ENCODE measurements around the gene APOH.
"Not testable (repeated sequence)": the region's sequence is repeated elsewhere in the genome, so short reads cannot be mapped to it uniquely, and the experiment has no call there.

APOH gene, protein sequence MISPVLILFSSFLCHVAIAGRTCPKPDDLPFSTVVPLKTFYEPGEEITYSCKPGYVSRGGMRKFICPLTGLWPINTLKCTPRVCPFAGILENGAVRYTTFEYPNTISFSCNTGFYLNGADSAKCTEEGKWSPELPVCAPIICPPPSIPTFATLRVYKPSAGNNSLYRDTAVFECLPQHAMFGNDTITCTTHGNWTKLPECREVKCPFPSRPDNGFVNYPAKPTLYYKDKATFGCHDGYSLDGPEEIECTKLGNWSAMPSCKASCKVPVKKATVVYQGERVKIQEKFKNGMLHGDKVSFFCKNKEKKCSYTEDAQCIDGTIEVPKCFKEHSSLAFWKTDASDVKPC

DNA sequence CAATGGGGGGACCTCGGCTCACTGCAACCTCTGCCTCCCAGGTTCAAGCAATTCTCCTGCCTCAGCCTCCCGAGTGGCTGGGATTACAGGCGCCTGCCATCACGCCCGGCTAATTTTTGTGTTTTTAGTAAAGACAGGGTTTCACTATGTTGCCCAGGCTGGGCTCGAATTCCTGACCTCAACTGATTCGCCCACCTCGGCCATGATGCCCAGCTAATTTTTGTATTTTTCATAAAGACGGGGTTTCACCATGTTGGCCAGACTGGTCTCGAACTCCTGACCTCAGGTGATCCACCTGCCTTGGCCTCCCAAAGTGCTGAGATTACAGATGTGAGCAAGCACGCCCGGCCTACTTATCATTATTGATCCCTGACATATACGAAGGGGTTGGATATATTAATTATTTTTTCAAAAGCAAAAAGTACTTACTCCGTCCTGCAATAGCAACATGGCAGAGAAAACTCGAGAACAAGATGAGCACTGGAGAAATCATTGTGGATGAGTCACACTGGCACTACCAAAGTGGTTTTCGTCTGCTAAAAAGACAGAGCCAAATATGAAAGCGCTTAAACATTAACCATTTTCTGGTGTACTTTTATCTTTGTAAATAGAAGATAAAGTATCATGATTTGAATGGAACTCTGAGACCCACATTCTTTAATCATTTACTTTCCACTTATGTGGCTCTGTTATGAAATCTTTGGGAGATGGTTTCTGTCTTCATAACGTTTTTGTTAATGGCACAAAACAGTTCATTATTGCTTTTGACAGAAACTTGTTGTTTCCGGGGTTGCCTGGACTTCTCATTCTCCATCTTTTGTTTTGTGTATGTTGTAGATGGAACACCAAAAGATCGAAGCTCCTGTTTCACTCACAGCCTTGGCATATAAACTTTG is at the start of gene APOH:
TSS of gene APOH (minus strand) at position 529 of the 896 bp plus-strand sequence. CDS start at position 493, 36 bp downstream.
- FAIRE-seq (peak; percentile 94), DNase-seq (ENCODE audit: low spot score) (peak; percentile 71)

DNA sequence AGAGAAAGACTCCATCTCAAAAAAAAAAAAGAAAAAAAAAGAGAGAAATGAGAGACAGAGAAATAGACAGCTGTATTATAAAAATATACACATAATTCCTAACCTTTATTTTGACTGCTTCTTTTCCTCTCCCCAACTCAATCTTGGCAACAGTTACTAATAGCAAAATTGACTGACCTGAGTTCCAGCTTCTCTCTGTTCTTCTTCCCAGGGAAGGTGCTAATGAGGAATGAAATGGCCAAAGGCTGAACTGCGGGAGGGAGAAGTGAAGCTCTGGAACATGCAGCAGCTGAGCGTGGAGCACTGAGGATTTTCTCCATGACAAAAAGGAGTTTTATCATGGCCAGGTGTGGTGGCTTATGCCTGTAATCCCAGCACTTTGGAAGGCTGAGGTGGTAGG is 48.0 kb upstream of the APOH start:
- FAIRE-seq (no peak), DNase-seq (ENCODE audit: low spot score) (no peak)

DNA sequence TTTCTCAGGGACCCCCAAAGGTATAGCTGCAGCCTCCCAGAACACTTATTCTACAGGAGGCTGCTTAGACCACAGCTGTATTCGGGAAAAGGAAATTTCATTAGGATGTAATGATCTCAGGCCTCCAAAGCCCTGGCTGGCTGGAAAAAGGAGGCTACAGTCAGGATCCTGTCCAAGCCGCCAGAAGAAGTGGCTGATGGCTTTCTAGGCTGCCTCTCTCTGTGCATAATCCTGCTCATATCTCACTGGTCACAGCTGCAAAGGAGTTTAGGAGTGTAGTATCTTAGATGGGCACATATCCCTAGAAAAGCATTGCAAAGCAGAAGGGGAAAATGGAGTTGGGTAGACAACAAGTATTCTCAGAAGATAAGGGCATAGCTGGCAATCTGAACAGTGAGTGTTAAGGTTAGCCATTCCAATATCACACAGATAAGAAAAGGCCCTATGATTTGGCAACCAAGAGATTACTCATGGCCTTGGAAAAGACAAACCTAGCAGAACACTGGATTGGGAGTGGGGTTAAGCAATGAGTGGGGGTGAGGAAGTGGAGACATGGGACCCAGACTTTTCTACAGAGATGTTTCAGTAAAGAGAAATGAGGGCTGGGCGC is 47.2 kb upstream of the APOH start:
- peak; percentile 56 for FAIRE-seq
- peak; percentile 63 for DNase-seq (ENCODE audit: low spot score)

DNA sequence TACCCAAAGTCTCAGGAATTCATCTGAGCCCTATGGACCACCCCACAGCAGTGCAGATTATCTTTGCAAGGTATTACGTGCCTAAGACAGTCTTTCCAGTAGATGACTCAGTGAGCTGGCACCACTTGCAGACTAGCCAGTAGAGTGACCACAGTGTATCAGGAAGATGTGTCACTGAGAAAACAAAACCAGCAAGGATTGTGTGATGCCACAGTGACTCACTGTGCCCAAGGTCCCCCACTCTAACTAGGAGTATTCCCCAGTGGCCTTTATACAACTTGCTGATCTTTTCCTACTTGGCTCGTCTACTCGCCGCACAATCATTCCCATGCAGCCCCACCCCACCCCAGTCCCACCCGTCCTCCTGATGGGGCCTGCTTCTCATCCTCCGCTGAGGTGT is 46.4 kb upstream of the APOH start:
- FAIRE-seq (peak; percentile 97), DNase-seq (ENCODE audit: low spot score) (peak; percentile 100)

DNA sequence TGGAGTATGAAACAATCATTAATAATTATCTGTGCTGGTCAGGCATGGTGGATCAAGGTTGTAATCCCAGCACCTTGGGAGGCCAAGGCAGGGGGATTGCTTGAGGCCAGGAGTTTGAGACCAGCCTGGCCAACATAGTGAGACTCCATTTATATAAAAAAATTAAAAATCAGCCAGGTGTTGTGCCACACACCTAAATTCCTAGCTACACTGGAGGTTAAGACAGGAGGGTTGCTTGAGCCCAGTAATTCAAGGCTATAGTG is 44.3 kb upstream of the APOH start:
- FAIRE-seq, result no peak

DNA sequence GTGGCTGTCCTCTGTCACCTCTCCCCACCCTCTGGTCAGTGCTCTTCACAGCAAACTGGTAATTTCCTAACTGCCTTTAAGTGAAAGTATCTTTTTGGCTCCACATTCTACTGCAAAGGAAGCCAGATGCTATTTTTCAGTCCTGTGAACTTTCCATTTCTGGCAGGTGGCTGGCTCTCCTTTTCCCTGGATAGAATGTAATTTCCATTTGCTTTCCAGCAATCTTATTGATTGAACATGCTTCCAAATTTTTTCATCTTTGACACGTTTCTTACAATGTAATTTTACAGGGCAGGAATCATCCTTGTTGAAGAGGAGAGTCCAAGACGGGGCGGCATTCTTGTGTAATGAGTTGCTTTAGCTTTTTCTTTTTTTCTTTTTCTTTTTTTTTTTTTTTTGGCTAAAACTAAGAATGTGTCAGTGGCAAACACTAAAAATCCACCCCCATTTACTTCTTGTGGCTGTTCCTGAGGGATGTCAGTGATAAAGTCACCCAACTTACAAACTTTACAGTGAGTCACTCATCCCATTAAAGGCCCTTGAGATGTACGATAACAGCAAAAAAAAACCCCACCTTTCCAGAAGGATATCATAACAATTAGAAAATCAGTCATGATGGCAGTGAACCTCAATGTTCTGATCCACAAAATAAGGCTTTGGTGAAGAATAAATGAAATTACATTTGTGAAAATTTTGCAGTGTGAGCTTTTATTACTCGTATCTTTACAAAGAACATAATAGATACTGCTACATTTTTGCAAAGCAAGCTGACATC is 43.8 kb upstream of the APOH start:
- DNase-seq (ENCODE audit: low spot score) (peak; percentile 94), FAIRE-seq (peak; percentile 98)

More for the DNA sequence above, 44.3 kb upstream of the APOH start:
- no peak for DNase-seq (ENCODE audit: low spot score)

DNA sequence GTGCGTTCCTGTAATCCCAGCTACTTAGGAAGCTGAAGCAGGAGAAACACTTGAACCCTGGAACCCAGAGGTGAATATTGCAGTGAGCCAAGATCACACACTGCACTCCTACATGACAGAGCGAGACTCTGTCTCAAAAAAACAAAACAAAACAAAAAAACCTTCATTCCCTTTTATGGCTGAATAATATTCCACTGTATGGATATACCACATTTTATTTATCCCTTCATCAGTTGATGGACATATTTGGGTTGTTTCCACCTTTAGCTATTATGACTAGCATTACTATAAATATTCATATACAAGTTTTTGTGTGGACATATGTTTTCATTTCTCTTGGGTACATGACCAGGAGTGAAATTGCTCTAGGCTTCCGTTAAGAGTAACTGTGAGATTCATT is 42.3 kb upstream of the APOH start:
- FAIRE-seq (no peak), DNase-seq (ENCODE audit: low spot score) (no peak)

DNA sequence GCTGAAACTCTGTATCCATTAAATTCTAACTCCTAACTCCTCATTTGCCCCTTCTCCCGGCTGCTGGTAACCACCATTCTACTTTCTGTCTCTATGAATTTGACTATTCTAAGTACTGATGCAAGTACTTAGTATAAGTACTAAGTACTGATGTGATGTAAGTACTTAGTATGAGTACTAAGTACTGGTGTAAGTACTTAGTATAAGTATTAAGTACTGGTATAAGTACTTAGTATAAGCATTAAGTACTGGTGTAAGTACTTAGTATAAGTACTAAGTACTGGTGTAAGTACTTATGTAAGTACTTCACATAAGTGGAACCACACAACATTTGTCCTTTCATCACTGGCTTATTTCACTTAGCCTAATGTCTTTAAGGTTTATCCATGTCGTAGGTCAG is 40.9 kb upstream of the APOH start:
- DNase-seq (ENCODE audit: low spot score), result no peak
- FAIRE-seq, result no peak

DNA sequence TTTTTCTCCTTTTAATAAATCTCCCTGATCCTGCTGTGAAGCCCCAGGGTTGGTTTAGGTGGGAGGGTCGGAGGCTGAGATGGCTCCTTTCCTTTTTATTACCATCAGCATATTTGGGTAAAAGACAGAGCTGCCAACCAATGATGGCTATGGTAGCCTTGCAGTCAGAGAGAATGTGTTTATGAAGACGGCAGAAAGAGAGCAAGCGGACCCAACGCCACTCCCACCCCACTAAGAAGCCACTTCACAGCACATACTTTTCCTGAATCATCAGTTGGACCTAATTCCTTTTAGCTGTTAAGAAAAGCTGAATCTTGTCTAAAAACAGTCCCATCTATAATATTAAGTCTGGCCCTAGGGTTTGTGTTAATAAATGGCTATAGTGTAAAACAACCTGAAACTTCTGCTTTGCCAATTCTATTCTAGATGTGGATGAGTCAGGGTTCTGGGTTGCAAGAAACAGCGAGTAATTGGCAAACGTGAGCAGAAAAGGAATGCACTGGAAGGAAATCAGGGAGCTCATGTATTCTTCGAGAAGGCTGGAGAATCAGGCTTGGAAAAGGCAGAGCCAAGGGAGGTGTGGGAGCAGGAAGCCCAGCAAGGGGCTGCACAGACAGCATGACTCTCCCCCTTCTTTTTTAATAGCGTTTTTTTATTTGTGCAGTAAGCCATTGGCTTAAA is 39.2 kb upstream of the APOH start:
- FAIRE-seq, result peak; percentile 86
- DNase-seq (ENCODE audit: low spot score), result peak; percentile 63

DNA sequence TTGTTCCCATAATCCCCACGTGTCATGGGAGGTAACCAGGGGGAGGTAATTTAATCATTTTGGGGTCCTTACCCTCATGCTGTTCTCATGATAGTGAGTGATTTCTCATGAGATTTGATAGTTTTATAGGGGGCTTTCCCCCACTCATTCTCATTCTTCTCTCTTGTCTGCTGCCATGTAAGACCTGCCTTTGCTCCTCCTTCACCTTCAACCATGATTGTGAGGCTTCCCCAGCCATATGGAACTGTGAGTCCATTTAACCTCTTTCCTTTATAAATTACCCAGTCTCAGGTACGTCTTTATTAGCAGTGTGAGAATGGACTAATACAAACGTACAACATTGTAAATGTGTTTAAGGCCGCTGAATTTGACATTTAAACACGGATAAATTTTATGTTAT is 35.5 kb upstream of the APOH start:
- DNase-seq (ENCODE audit: low spot score) (no peak), FAIRE-seq (no peak)

DNA sequence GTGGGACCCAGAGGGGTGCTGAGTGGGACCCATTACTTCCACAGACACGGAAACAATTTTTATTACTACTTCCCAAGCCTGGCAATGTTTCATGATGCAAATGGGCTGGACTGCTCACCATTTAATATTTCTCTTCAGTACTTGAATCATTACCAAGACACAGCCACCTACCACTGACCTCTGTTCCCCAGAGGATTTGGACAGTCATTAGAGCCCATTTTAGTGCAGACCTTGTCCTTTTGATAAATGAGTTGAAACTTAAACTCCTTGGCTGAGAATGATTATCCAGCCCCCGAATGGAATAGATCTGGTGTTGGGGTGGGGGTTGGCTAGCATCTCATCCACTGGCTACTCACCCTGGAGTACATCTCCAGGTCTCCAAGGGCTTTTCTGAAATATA is 33.6 kb upstream of the APOH start:
- DNase-seq (ENCODE audit: low spot score) (no peak), FAIRE-seq (no peak)

DNA sequence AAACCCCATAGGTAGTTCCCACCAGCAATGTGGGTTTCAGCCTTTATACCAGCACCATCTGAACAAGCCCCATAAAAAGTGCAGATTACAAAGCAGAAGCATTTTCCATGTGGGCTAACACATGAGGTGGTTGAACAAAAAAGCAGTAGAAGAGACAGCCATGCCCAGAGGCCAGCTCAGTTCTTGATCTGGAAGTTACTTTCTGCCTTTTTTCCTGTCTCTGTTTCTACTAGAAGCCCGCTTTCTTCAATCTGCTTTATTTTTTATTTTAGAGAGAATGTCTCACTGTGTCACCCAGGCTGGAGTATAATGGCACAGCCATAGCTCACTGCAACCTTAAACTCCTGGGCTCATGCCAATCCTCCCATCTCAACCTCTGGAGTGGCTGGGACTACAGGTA is 31.5 kb upstream of the APOH start:
- DNase-seq (ENCODE audit: low spot score), result no peak
- no peak for FAIRE-seq

DNA sequence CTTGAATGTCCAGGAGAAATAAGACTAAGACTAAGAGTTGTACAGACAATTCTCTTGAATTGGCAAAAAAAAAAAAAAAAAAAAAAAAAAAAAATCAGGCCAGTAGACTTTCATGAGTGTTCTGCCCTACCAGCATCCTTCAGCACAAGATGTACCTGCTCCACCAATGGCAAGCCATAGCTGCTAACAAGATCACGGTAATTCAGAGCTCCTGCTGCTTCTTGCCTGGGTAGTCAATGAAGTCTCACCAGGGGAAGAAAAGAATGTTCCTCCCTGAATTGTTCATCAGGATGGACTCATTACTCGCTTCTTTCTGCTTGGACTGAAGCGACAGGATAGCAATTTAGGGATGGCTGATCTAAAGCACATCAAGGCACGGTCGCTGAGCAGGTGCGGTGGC is 31.1 kb upstream of the APOH start:
- DNase-seq (ENCODE audit: low spot score) (no peak), FAIRE-seq (no peak)

DNA sequence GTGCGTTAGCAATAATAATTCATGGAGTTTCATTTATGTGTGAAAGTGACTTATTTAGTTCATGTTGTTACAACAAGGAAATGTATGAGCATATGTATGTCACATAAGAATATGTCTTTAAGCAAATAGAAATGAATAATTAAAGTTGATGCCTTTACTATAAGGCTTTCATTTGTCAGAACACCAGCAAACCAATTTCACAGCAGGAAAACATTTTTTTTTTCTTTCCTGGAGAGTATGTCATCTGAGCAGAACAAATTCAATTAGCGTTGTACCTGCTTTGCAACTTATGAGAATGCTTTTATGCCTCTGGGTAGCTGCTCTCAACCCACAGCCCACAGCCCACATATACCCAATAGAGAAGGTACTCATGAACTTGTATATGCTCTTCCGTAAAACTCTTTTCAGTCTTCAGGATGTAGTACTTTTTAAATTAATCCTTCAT is 26.3 kb upstream of the APOH start:
- DNase-seq (ENCODE audit: low spot score) (no peak), FAIRE-seq (no peak)

DNA sequence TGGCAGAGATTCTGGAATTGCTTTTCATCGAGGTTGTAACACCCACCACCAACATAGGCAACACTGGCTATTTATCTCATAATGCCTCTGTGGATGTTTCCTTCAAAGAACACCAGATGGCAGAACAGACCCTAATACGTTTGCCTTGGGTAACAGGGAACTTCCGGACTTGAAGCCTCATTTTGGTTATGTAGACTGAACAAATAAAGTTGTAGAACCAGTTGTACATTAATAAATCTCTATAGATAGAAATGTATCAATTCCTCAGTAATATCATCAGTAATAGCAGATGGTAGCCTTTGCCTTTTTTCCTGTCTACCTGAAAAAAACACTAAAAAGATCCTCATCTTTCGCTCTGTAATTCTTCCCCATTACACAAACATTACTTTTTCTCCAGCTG is 25.9 kb upstream of the APOH start:
- DNase-seq (ENCODE audit: low spot score) (peak; percentile 73), FAIRE-seq (peak; percentile 87)

DNA sequence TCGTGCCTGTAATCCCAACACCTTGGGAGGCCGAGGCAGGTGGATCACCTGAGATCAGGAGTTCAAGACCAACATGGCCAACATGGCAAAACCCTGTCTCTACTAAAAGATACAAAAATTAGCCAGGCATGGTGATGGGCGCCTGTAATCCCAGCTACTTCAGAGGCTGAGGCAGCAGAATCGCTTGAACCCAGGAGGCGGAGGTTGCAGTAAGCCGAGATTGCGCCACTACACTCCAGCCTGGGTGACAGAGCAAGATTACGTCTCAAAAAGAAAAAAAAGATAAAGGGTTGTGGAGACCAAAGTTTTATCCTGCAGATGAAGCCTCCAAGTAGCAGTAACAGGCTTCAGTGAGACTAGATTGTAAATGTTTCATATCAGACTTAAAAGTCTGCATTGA is 24.2 kb upstream of the APOH start:
- DNase-seq (ENCODE audit: low spot score); FAIRE-seq: not testable (repeated sequence)

DNA sequence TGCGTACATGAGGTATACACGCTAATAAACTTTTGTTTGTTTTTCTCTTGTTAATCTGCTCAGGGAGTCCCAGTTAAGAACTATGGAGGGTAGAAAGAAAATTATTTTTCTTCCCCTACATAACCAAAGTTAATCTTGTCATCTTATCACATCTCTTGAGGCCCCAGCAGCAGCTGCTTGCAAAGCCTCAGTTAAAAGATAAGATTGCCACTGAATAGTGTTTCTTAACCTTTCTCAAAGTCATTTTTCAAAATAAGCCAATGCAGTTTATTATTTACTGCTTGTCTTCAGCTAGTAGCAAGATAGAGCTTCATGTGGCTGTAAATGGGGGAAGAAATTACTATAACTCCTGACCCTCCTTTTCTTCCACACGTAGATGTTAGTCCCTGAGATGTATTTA is 21.5 kb upstream of the APOH start:
- no peak for DNase-seq (ENCODE audit: low spot score)
- FAIRE-seq, result no peak

DNA sequence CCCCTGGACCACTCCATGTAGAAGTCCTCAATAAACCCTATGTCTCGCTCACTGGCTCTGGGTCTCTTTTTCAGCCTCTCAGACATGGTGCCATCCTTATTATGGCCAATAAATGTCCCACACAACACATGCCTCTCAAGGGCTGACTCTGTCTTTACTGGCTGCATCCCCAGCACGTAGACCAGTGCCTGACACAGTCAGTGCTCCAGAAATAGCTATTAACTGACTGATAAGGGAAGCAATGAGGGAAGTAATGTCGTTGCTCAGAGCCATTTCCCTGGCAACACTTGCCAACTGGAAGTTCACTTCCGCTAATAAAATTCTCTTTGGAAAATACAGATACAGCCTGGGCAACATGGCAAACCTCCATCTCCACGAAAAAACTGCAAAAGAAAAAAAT is 19.1 kb upstream of the APOH start:
- DNase-seq (ENCODE audit: low spot score), result no peak
- no peak for FAIRE-seq

DNA sequence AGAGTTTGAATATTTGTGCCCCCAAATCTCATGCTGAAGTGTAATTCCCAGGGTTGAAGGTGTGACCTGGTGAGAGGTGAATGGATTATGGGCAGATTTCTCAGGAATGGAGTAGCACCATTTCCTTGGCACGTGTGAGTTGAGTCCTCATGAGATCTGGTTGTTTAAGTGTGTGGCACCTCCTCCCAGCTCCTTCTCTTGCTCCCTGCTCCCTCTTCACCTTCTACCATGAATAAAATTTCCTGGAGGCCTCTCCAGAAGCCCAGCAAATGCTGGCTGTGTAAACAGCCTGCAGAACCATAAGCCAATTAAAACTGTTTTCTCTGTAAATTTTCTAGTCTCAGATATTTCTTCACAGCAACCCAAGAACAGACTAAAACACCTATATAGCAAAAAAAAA is 12.6 kb upstream of the APOH start:
- no peak for DNase-seq (ENCODE audit: low spot score)
- no peak for FAIRE-seq

DNA sequence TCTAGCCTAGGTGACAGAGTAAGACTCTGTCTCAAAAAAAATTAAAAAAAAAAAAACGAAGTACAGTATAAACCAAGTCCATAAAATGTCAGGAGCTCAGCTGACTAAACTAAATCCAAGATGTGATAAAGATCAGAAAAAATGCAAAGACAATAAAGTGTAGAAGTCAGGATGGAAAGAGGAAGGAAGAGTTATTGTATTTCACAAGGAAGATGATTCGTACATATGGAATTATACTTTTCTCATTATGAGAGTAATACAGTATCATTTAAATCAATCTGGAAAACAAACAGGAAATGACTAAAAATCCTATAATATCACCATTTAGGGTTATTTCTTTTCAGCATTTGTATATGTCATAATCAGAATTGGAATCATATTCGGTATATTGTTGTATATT is 11.4 kb upstream of the APOH start:
- FAIRE-seq, result no peak
- peak; percentile 17 for DNase-seq (ENCODE audit: low spot score)

DNA sequence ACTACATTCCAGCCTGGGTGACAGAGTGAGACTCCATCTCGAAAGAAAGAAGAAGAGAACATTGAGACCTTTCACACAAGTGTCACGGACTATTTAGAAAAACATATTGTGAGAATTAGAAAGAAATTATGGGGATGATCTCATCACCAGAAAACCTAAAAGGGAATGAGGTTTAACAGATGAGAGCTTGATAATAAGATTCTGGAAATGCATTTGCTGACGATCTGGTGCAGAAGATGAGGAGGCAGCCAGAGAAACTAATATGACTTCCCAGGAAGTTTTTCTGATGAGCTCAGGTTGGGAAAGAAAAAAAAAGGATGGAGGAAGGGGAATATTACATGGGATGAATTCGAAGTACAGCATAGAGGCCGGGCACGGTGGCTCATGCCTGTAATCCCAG is 10.8 kb upstream of the APOH start:
- no peak for FAIRE-seq

More for the DNA sequence above, 10.8 kb upstream of the APOH start:
- DNase-seq (ENCODE audit: low spot score), result no peak

Data from RCC 7860 (cell line).